Ovary (tissue), 3 donors: Measurements from ENCODE around the gene GOLGA1.

Experiments used
- EP300 ChIP-seq: sonication (generic); formaldehyde crosslinking; IDR thresholded peaks from one replicate; pipeline ENCODE4 v1.6.1; 2017; ENCODE audit warnings: antibody characterized with exemption
- POLR2A ChIP-seq: fragments of 450-650 bp; IDR thresholded peaks from one replicate; pipeline ENCODE4 v1.6.1; 2017; ENCODE audit warnings: antibody characterized with exemption, mild to moderate bottlenecking, moderate library complexity
- TF ChIP-seq, protein P1 (sequence below), 3 donors: fragments of 450-650 bp in 2 of 3; fragments of 200-600 bp in 1 of 3; IDR thresholded peaks; one replicate each; pipeline versions ENCODE4 v1.5.1 to v1.8.0; 2016 to 2022; ENCODE audit warnings: antibody characterized with exemption in 3 of 3, mild to moderate bottlenecking in 1 of 3
- donor health status: DM: no; HTN: no; CAD: no.

DNA sequence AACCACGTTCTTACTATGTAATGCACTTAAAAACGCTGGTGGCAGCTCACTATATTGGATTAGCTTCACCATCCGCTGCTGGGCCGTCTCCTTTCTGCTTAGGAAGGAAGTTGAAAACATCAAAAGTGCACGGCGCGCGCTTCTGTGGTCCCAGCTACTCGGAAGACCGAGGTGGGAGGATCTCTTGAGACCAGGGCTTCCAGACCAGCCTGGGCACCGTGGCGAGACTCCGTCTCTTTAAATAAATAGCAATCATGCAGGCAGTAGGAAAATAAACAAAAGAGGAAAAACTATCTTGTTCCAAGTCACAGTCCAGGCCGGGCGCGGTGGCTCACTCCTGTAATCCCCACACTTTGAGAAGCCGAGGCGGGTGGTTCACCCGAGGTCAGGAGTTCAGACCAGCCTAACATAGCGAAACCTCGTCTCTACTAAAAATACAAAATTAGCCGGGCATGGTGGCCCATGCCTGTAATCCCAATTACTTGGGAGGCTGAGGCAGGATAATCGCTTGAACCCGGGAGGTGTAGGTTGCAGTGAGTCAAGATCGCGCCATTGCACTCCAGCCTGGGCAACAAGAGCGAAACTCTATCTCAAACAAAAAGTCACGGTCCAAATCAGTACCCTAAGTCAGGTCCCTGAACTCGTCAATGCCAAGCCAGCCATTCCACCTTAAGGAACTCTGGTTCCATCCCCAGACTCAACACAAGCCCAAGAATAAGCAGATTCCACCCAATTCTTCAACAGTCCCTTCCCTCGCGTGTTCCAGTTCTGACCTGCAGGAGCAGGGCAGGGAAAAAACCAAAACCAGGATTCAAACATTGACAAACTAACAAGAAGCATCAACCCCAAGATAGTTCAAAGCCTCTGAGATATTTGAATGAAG is 1.0 kb upstream of the GOLGA1 start:
- TF ChIP-seq POLR2A: no peak
- TF ChIP-seq, protein P1, sequence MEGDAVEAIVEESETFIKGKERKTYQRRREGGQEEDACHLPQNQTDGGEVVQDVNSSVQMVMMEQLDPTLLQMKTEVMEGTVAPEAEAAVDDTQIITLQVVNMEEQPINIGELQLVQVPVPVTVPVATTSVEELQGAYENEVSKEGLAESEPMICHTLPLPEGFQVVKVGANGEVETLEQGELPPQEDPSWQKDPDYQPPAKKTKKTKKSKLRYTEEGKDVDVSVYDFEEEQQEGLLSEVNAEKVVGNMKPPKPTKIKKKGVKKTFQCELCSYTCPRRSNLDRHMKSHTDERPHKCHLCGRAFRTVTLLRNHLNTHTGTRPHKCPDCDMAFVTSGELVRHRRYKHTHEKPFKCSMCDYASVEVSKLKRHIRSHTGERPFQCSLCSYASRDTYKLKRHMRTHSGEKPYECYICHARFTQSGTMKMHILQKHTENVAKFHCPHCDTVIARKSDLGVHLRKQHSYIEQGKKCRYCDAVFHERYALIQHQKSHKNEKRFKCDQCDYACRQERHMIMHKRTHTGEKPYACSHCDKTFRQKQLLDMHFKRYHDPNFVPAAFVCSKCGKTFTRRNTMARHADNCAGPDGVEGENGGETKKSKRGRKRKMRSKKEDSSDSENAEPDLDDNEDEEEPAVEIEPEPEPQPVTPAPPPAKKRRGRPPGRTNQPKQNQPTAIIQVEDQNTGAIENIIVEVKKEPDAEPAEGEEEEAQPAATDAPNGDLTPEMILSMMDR (IDR thresholded peaks at IDR 0.05): no peak
- no peak for TF ChIP-seq EP300
